Amygdala (tissue), 56 donors: Measurements from ENCODE around the gene LAMB2.

ENCODE experiments used
- DNase-seq, 56 donors: peaks; one replicate each; lab custom pipeline; 2025; lab: John Stamatoyannopoulos, UW

Gene LAMB2

DNA sequence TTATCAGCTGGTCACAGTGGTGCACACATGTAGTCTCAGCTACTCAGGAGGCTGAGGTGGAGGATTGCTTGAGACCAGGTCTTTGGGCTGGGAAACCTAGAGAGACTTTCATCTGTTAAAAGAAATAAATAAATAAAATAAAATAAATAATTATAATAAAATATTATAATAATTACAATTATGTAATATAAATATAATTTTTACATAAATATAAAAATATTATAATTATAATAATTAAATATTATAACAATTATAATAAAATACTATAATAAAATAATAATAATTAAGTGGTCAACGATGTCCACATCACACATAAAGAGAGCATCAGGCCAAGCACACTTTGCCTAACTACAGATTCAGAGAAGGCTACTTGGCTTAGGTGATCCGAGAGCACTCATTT lies 53.6 kb downstream of the LAMB2 start:
- no peak for DNase-seq

DNA sequence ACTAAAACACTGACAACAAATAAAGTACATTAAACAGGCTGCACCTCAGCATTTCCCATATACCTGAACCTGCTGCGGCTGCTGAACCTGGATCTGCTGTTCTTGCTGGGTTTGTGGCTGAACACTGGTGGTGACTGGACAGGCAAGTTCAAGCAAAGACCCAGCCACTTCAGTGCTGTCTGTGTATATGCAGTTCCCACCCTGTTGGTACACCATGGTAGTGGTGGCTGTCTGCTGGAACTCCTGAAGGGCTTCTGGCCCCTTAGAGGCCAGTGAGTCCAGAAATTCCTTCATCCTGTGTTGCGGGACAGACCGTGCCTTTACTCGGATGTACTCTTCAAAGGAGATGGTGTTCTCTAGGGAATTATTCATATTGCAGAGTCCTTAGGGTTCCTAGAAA lies 56.2 kb downstream of the LAMB2 start:
- DNase-seq, result no peak

DNA sequence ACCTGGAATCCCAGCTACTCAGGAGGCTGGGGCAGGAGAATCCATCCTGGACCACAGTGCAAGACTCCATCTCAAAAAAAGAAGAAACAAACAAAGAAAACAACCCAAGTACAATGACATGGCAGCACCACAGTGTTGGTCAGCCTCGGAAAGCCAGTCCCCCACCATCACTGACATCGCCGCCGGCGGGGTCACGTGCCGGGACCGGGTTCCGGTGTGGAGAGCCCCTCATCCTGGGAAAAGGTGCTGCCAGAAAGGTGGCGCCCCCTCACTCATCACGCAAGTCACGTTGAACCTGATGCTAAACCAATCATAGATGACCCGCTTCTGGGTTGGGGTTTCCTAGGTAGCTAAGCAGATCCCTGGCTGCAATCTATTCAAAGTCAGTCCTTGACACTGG lies 56.7 kb downstream of the LAMB2 start:
- no peak for DNase-seq
